Measurements from ENCODE around the gene DGKG.

DNA sequence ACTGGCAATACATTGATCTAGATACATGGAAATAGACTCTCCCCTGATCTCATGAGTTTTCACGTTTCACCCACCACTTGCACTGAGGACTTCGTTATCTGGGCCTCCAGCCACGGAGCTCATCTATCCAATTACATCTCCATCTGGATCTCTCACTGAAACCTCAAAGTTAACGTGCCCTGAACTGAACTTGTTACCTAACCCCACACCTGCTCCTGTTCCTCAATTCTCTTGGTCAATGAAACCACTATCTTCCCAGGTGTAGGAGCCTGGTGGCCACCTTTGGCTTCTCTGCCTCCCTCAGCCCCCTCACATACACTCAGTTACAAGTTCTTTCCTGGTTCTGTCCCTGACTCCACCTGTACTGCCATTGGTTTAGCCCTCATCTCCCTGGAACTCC is 9.7 kb downstream of the DGKG start:
- TF ChIP-seq, protein P1, sequence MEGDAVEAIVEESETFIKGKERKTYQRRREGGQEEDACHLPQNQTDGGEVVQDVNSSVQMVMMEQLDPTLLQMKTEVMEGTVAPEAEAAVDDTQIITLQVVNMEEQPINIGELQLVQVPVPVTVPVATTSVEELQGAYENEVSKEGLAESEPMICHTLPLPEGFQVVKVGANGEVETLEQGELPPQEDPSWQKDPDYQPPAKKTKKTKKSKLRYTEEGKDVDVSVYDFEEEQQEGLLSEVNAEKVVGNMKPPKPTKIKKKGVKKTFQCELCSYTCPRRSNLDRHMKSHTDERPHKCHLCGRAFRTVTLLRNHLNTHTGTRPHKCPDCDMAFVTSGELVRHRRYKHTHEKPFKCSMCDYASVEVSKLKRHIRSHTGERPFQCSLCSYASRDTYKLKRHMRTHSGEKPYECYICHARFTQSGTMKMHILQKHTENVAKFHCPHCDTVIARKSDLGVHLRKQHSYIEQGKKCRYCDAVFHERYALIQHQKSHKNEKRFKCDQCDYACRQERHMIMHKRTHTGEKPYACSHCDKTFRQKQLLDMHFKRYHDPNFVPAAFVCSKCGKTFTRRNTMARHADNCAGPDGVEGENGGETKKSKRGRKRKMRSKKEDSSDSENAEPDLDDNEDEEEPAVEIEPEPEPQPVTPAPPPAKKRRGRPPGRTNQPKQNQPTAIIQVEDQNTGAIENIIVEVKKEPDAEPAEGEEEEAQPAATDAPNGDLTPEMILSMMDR (IDR thresholded peaks at IDR 0.05), result no peak
- TF ChIP-seq POLR2A (IDR thresholded peaks at IDR 0.05), result no peak
